ENCODE data around the gene LCORL. TPM values are rescaled to one million over a fixed set of nuclear protein-coding genes. Genes with fewer than 3 reads are reported as not detected.

The LCORL gene
- total RNA-seq, 1 experiment from 2014 or later: 18.0 TPM

DNA sequence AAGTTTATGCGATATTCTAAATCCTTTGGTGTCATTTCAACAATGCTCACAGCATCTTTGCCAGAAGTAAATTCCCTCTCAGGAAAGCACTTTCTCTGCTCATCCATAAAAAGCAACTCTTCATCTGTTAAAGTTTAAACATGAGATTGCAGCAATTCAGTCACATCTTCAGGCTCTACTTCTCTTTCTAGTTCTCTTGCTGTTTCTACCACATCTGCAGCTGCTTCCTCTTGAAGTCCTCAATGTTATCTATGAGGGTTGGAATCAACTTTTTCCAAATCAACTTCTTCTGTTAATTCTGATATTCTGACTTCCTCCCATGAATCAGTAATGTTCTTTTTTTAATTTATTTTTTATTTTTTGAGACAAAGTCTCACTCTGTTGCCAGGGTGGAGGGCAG, 100.9 kb downstream of the LCORL start:
- Histone ChIP-seq H3K9ac (ENCODE audit: low read length) (no peak overlapping the region), H3K9me2 (ENCODE audit: insufficient read depth) (no peaks in the 10 kb centered on the region), H3K27ac (ENCODE audit: low read depth, low read length) (no peak overlapping the region), H3K79me2 (ENCODE audit: insufficient read depth, low read length) (no peaks in the 10 kb centered on the region), H3K36me3 (ENCODE audit: control insufficient read depth in 1 of 2, insufficient read depth in 2 of 2, low read length in 2 of 2) (no peaks in the 10 kb centered on the region), H2AFZ (ENCODE audit: low read depth, low read length, poor library complexity, severe bottlenecking) (no peak overlapping the region), H3K27me3 (ENCODE audit: insufficient read depth, low read length) (no peaks in the 10 kb centered on the region), H3K4me2 (ENCODE audit: low read length) (no peak overlapping the region), H3K4me3 (replicated peaks in 1 of 2; ENCODE audit: low read depth in 1 of 2, low read length in 2 of 2) (no peak overlapping the region), H3K4me1 (ENCODE audit: control insufficient read depth in 1 of 2, insufficient read depth in 2 of 2, low read length in 2 of 2) (no peaks in the 10 kb centered on the region), H3K9me3 (ENCODE audit: control insufficient read depth in 1 of 2, insufficient read depth in 1 of 2, low read depth in 1 of 2, low read length in 2 of 2) (no peaks in the 10 kb centered on the region), H4K20me1 (ENCODE audit: insufficient read depth) (no peaks in the 10 kb centered on the region)
- DNase-seq (ENCODE audit: low read depth, low spot score) (no peak), ATAC-seq (no peak)
- TF ChIP-seq EGR1 (IDR thresholded peaks at IDR 0.05; ENCODE audit: low read depth) (no peak), SIN3A (IDR thresholded peaks at IDR 0.05; ENCODE audit: low read depth) (no peak), TCF7L2 (IDR thresholded peaks at IDR 0.05; ENCODE audit: borderline replicate concordance, extremely low read depth, insufficient read depth, insufficient read length) (no peak), FOSL1 (IDR thresholded peaks at IDR 0.05; ENCODE audit: low read depth) (no peak), ZNF274 (IDR thresholded peaks at IDR 0.05; ENCODE audit: low read depth, low read length) (no peak), RAD21 (IDR thresholded peaks at IDR 0.05; ENCODE audit: low read depth) (no peak), EZH2phosphoT487 (IDR thresholded peaks at IDR 0.05; ENCODE audit: borderline replicate concordance) (no peak), CEBPB (IDR thresholded peaks at IDR 0.05; ENCODE audit: low read depth) (no peak), EZH2 (IDR thresholded peaks at IDR 0.05) (no peak), POLR2AphosphoS5 (IDR thresholded peaks at IDR 0.05; ENCODE audit: low read depth, low read length) (no peak), JUND (IDR thresholded peaks at IDR 0.05) (no peak), SP1 (IDR thresholded peaks at IDR 0.05; ENCODE audit: low read depth) (no peak), YY1 (IDR thresholded peaks at IDR 0.05; ENCODE audit: extremely low read depth, insufficient replicate concordance, low read depth, low read length) (no peak), ELF1 (IDR thresholded peaks at IDR 0.05; ENCODE audit: borderline replicate concordance, low read depth) (no peak), POLR2A (IDR thresholded peaks at IDR 0.05; ENCODE audit: borderline replicate concordance, extremely low read depth, insufficient read depth, insufficient read length) (no peak)
- TF ChIP-seq, protein P1, sequence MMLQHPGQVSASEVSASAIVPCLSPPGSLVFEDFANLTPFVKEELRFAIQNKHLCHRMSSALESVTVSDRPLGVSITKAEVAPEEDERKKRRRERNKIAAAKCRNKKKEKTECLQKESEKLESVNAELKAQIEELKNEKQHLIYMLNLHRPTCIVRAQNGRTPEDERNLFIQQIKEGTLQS (IDR thresholded peaks at IDR 0.05): no peak
- TF ChIP-seq, protein P2, sequence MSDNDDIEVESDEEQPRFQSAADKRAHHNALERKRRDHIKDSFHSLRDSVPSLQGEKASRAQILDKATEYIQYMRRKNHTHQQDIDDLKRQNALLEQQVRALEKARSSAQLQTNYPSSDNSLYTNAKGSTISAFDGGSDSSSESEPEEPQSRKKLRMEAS (IDR thresholded peaks at IDR 0.05): no peak
- TF ChIP-seq, protein P3, sequence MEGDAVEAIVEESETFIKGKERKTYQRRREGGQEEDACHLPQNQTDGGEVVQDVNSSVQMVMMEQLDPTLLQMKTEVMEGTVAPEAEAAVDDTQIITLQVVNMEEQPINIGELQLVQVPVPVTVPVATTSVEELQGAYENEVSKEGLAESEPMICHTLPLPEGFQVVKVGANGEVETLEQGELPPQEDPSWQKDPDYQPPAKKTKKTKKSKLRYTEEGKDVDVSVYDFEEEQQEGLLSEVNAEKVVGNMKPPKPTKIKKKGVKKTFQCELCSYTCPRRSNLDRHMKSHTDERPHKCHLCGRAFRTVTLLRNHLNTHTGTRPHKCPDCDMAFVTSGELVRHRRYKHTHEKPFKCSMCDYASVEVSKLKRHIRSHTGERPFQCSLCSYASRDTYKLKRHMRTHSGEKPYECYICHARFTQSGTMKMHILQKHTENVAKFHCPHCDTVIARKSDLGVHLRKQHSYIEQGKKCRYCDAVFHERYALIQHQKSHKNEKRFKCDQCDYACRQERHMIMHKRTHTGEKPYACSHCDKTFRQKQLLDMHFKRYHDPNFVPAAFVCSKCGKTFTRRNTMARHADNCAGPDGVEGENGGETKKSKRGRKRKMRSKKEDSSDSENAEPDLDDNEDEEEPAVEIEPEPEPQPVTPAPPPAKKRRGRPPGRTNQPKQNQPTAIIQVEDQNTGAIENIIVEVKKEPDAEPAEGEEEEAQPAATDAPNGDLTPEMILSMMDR (IDR thresholded peaks at IDR 0.05 in 2 of 3, conservative IDR thresholded peaks at IDR 0.05 in 1 of 3; ENCODE audit: borderline replicate concordance in 1 of 3, insufficient read depth in 1 of 3, low read depth in 2 of 3, low read length in 2 of 3): no peak
- TF ChIP-seq, protein P4, sequence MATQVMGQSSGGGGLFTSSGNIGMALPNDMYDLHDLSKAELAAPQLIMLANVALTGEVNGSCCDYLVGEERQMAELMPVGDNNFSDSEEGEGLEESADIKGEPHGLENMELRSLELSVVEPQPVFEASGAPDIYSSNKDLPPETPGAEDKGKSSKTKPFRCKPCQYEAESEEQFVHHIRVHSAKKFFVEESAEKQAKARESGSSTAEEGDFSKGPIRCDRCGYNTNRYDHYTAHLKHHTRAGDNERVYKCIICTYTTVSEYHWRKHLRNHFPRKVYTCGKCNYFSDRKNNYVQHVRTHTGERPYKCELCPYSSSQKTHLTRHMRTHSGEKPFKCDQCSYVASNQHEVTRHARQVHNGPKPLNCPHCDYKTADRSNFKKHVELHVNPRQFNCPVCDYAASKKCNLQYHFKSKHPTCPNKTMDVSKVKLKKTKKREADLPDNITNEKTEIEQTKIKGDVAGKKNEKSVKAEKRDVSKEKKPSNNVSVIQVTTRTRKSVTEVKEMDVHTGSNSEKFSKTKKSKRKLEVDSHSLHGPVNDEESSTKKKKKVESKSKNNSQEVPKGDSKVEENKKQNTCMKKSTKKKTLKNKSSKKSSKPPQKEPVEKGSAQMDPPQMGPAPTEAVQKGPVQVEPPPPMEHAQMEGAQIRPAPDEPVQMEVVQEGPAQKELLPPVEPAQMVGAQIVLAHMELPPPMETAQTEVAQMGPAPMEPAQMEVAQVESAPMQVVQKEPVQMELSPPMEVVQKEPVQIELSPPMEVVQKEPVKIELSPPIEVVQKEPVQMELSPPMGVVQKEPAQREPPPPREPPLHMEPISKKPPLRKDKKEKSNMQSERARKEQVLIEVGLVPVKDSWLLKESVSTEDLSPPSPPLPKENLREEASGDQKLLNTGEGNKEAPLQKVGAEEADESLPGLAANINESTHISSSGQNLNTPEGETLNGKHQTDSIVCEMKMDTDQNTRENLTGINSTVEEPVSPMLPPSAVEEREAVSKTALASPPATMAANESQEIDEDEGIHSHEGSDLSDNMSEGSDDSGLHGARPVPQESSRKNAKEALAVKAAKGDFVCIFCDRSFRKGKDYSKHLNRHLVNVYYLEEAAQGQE (IDR thresholded peaks at IDR 0.05; ENCODE audit: low read depth): no peak
- BruUV-seq (replicated peaks): no TSS peak
- ChIA-PET RAD21 (ENCODE audit: low non-redundant PET in 1 of 2, low total read pairs in 2 of 2, uncharacterized antibody in 2 of 2, unreplicated experiment in 2 of 2) (no interaction called here), POLR2A (no interaction called here), CTCF (no interaction called here)
- intact Hi-C loops (cut with micrococcal nuclease): no loop called here

All from HCT116 (cell line).